ENCODE measurements around the gene PCDHAC1.

Gene PCDHAC1

DNA sequence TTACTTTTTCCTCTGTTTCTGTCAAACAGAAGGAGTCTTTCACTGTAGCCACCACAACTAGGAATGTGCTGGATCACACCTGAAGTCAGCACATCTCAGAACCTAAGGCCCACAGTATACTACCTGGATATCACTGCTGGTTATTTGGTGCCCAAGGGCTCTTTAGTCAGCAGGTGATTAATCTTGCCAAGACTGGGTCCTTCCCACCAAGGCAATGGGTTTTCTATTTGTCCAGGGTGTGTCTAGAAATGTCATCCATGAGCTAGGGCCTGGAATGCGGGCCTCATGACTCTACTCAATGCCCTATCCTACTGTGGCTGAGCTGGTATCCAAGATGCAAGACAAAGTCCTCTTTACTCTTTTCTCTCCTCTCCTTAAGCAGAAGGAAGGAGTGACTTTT lies 9.8 kb upstream of the PCDHAC1 start:
- no peak for TF ChIP-seq ZFX (IDR thresholded peaks at IDR 0.05)
- TF ChIP-seq, protein P1, sequence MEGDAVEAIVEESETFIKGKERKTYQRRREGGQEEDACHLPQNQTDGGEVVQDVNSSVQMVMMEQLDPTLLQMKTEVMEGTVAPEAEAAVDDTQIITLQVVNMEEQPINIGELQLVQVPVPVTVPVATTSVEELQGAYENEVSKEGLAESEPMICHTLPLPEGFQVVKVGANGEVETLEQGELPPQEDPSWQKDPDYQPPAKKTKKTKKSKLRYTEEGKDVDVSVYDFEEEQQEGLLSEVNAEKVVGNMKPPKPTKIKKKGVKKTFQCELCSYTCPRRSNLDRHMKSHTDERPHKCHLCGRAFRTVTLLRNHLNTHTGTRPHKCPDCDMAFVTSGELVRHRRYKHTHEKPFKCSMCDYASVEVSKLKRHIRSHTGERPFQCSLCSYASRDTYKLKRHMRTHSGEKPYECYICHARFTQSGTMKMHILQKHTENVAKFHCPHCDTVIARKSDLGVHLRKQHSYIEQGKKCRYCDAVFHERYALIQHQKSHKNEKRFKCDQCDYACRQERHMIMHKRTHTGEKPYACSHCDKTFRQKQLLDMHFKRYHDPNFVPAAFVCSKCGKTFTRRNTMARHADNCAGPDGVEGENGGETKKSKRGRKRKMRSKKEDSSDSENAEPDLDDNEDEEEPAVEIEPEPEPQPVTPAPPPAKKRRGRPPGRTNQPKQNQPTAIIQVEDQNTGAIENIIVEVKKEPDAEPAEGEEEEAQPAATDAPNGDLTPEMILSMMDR (conservative IDR thresholded peaks at IDR 0.05) = no peak
- no peak overlapping the region for H3K27ac ChIP-seq

DNA sequence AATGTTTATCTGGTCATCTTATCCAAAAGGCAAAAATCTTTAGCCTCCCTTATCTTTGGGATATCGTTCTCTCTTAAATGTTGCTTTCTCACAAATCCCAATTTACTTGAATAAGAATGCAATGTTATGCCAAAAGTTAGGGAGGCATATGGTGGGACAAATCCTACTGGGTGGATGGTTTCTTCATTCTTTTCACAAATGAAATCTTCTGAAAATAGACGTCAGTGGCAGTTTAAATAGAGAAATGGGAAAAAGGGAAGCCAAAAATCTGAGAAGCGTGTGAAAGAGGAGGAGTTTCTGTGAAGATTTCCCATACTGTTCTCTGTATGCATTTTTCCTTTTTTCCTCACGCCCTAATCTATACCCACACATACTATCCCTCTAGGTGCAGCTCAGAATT lies 2.5 kb upstream of the PCDHAC1 start:
- TF ChIP-seq ZFX (IDR thresholded peaks at IDR 0.05) = no peak
- TF ChIP-seq, protein P1 (conservative IDR thresholded peaks at IDR 0.05) = no peak
- H3K27ac ChIP-seq = no peak overlapping the region

DNA sequence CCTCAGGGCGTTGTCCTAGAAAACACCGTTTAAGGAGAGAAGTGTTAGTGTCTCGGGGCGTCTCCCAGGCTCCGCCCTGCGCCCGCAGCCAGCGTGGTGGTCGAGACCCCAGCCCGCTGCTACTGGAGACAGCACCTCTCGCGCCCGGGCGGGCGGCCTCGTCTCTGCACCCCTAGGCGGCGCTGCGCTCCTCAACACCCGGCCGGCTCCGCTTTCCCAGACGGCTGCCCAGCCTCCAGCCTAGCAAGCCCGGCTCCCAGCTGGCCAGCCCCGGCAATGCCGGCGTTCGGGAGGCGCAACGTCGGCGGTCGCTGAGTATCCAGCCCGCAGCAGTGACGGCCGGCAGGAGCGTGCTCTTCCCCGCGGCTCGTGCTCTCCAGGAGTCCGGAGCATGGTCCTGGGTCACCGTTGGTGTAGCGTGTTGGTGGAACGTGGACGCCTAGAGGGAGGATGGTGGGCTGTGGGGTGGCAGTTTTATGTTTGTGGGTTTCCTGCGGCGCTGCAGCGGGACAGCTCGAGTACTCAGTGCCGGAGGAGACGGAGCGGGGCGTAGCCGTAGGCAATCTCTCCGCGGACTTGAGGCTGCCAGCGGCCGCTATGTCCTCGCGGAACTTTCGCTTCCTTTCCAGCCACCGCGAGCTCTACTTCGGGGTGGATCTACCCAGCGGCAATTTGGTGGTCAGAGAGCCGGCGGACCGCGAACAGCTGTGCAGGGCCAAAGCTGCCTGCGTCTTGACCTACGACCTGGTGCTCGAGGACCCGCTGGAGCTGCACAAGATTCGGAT lies 536 bp downstream of the PCDHAC1 start:
- no peak for TF ChIP-seq ZFX (IDR thresholded peaks at IDR 0.05)
- TF ChIP-seq, protein P1 (conservative IDR thresholded peaks at IDR 0.05) = peak; percentile 82
- H3K27ac ChIP-seq = no peak overlapping the region

DNA sequence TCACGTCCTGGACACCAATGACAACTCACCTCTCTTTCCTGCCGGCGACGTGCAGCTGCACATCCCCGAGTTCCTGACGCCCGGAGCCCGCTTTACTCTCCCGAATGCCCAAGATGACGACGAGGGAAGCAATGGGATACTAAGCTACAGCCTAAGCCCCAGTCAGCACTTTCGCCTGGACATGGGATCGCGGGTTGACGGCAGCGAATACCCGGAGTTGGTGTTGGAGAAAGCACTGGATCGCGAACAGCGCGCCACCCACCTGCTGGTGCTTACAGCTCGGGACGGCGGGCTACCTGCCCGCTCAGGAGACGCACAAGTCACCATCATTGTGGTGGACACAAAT lies 1.1 kb downstream of the PCDHAC1 start:
- H3K27ac ChIP-seq = no peak overlapping the region
- TF ChIP-seq, protein P1 (conservative IDR thresholded peaks at IDR 0.05) = no peak
- no peak for TF ChIP-seq ZFX (IDR thresholded peaks at IDR 0.05)

DNA sequence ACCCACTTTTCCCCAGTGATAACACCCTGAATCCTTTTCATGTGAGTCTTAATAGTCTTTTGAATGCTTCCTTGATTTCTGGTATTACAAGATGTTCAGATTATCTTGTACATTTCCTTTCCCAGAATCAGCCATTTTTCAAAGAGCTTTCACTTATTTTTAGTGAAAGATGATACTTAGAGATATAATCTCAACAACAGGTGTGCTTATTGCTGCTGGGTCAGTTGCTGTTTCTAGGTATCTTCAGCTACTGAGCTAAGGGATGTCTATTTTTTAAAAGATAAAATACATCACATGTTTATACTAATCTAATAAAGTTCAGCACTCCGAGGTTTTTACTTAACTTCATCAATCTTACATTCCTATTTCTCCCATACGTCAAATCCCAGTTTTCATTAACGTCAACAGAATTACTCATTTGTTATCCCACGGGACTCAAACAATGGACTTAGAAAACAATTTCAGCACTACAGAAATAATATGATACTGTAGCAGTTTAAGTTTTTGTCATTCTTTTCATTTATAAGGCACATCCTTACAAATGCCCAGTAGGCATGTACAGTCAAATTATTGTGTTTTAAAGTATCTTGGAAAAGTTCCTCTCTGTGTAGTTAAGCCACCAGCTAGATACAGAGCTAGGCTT lies 9.0 kb downstream of the PCDHAC1 start:
- no peak for TF ChIP-seq ZFX (IDR thresholded peaks at IDR 0.05)
- TF ChIP-seq, protein P1 (conservative IDR thresholded peaks at IDR 0.05) = no peak
- no peak overlapping the region for H3K27ac ChIP-seq

DNA sequence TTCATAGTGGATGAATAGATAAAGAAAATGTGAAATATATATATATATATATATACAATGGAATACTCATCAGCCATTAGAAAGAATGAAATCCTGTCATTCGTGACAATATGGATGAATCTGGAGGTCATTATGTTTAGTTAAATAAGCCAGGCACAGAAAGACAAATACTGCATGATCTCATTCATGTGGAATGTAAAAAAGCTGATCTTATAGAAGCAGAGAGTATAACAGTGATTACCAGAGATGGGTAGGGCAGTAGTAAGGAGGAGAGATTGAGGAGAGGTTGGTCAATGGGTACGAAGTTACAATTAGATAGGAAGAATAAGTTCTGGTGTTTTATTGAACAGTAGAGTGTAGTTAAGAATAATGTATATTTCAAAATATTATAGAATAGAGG lies 20.5 kb downstream of the PCDHAC1 start:
- no peak overlapping the region for H3K27ac ChIP-seq
- TF ChIP-seq, protein P1 (conservative IDR thresholded peaks at IDR 0.05) = no peak
- no peak for TF ChIP-seq ZFX (IDR thresholded peaks at IDR 0.05)

DNA sequence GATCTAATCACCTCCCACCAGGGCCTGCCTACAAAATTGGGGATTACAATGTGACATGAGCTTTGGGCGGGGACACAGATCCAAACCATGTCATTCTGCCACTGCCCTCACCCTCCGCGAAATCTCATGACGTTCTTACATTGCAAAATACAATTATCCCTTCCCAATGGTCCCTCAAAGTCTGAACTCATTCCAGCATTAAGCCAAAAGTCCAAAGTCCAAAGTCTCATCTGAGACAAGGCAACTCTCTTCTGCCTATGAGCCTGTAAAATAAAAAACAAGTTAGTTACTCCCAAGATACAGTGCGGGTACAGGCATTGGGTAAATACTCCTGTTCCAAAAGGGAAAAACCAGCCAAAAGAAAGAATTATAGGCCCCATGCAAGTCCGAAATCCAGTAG lies 25.5 kb downstream of the PCDHAC1 start:
- TF ChIP-seq ZFX (IDR thresholded peaks at IDR 0.05) = no peak
- TF ChIP-seq, protein P1 (conservative IDR thresholded peaks at IDR 0.05) = no peak
- no peak overlapping the region for H3K27ac ChIP-seq

Measured in C4-2B (cell line).